Measurements from ENCODE around the gene EFCAB5.

DNA sequence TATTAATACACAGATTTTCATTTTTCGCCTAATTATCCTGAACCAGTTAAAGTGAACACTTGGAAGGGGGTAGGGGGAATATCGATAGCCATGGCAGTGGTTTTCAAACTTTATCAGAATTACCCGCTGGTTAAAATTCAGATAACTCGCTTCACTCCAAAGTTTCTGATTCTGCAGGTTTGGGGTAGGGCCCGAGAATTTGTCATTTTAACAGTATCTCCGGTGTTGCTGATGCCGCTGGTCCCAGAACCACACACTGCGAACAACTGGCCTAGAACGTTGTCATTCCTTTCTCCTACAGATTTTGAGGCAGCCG, 174.9 kb downstream of the EFCAB5 start:
- TF ChIP-seq POLR2A (IDR thresholded peaks at IDR 0.05; ENCODE audit: low read depth, low read length) (no peak), TAF1 (IDR thresholded peaks at IDR 0.05; ENCODE audit: low read depth, low read length) (no peak), POLR2AphosphoS5 (IDR thresholded peaks at IDR 0.05; ENCODE audit: low read depth, low read length) (no peak), SPI1 (IDR thresholded peaks at IDR 0.05; ENCODE audit: low read depth, low read length) (no peak), POU2F2 (IDR thresholded peaks at IDR 0.05; ENCODE audit: low read depth, low read length) (no peak)

Measured in GM12891 (cell line).